ENCODE measurements around the gene NXPH2. TPM values are rescaled to one million over a fixed set of nuclear protein-coding genes. Genes with fewer than 3 reads are reported as not detected.

Gene NXPH2
- total RNA-seq, 1 donor from 2014 or later = 4.6 TPM

GRCh38 chr2:138711812-138712211 is 68.4 kb downstream of the NXPH2 start:
- peaks cover 5% of the 10 kb centered on the region for H3K9me3 Mint-ChIP-seq
- no peak for DNase-seq (ENCODE audit: low spot score in 2 of 2, unreplicated experiment in 2 of 2)
- H3K4me1 Mint-ChIP-seq = peaks cover 18% of the 10 kb centered on the region
- no peaks in the 10 kb centered on the region for H3K27me3 Mint-ChIP-seq (ENCODE audit: low read depth)
- H3K36me3 Mint-ChIP-seq = no peaks in the 10 kb centered on the region
- TF ChIP-seq CTCF (IDR thresholded peaks at IDR 0.05; ENCODE audit: unreplicated experiment) = no peak
- no peak overlapping the region for H3K27ac Mint-ChIP-seq
- H3K4me3 Mint-ChIP-seq = no peak overlapping the region

- Mint-ChIP-seq H3K4me3 (no peak overlapping the region), H3K27me3 (ENCODE audit: low read depth) (no peaks in the 10 kb centered on the region), H3K4me1 (peaks cover 18% of the 10 kb centered on the region), H3K27ac (peak overlapping the region; percentile 27), H3K9me3 (no peaks in the 10 kb centered on the region), H3K36me3 (no peaks in the 10 kb centered on the region)
- TF ChIP-seq CTCF (IDR thresholded peaks at IDR 0.05; ENCODE audit: unreplicated experiment) = no peak
- DNase-seq (ENCODE audit: low spot score in 2 of 2, unreplicated experiment in 2 of 2) = no peak
Measured at GRCh38 chr2:138708682-138709241, 71.4 kb downstream of the NXPH2 start.

- H3K4me1 Mint-ChIP-seq = peaks cover 18% of the 10 kb centered on the region
- no peak overlapping the region for H3K4me3 Mint-ChIP-seq
- TF ChIP-seq CTCF (IDR thresholded peaks at IDR 0.05; ENCODE audit: unreplicated experiment) = no peak
- H3K27ac Mint-ChIP-seq = no peak overlapping the region
- H3K27me3 Mint-ChIP-seq (ENCODE audit: low read depth) = no peaks in the 10 kb centered on the region
- H3K9me3 Mint-ChIP-seq = no peaks in the 10 kb centered on the region
- no peak for DNase-seq (ENCODE audit: low spot score in 2 of 2, unreplicated experiment in 2 of 2)
- H3K36me3 Mint-ChIP-seq = no peaks in the 10 kb centered on the region
Measured at GRCh38 chr2:138707392-138708074, 72.7 kb downstream of the NXPH2 start.

GRCh38 chr2:138703242-138703641 is 76.9 kb downstream of the NXPH2 start:
- no peak overlapping the region for H3K27ac Mint-ChIP-seq
- no peaks in the 10 kb centered on the region for H3K36me3 Mint-ChIP-seq
- H3K4me3 Mint-ChIP-seq = no peak overlapping the region
- no peak for TF ChIP-seq CTCF (IDR thresholded peaks at IDR 0.05; ENCODE audit: unreplicated experiment)
- DNase-seq (ENCODE audit: low spot score in 2 of 2, unreplicated experiment in 2 of 2) = no peak
- no peaks in the 10 kb centered on the region for H3K27me3 Mint-ChIP-seq (ENCODE audit: low read depth)
- H3K4me1 Mint-ChIP-seq = peaks cover 11% of the 10 kb centered on the region
- H3K9me3 Mint-ChIP-seq = no peaks in the 10 kb centered on the region

- Mint-ChIP-seq H3K27me3 (ENCODE audit: low read depth) (no peaks in the 10 kb centered on the region), H3K4me1 (no peaks in the 10 kb centered on the region), H3K9me3 (no peaks in the 10 kb centered on the region), H3K4me3 (no peak overlapping the region), H3K36me3 (no peaks in the 10 kb centered on the region), H3K27ac (no peak overlapping the region)
- TF ChIP-seq CTCF (IDR thresholded peaks at IDR 0.05; ENCODE audit: unreplicated experiment) = no peak
- DNase-seq (ENCODE audit: low spot score in 2 of 2, unreplicated experiment in 2 of 2) = no peak
Measured at GRCh38 chr2:138700716-138701115, 79.5 kb downstream of the NXPH2 start.
